Measurements from ENCODE around the gene GMDS. TPM values are rescaled to one million over a fixed set of nuclear protein-coding genes. Genes with fewer than 3 reads are reported as not detected.

Gene GMDS
- total RNA-seq, 4 donors from 2014 or later: 9.5 to 32.8 (median 22.4) TPM

DNA sequence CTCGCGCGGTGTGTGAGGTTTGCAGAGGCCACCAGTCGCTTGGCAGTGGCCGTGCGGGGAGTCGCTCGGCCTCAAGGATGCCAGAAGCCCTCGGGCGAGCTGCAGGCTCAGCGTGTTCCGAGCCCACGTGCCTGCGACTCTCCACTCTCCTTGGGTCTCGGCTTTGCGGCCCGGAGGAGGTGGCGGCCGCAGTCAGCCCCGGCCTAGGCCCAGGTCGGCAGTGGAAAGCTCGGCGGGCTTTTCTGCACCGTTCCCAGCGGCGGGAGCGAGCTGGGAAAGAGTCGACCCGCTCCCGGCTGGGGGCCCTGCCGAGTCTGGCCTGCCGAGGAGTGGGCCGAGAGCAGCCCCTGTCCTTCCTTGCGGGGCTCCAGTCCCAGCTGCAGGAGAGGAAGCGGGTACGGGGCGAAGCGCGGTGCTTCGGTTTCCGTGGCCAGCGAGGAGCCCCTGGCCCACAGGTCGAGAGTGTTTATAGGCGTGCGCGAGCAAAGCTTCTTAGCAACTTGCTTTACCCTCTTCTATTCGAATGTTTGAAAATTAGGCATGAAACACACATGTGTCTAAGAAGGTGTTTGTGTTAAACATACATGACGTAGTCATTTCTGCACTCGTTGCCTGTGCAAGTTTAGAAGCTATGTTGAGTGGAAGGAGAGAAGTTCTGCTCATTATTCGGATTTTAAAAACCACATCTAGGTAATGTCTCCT lies 630.1 kb downstream of the GMDS start:
- intact Hi-C loops (cut with DNase I): no loop called here
- DNase-seq: no peak
- Histone ChIP-seq H3K36me3 (no peaks in the 10 kb centered on the region), H3K27me3 (peaks cover 35% of the 10 kb centered on the region), H3K9me3 (no peaks in the 10 kb centered on the region), H3K4me3 (replicated peaks in 1 of 3) (peak overlapping the region in 1 of 3 donors; percentile 56), H3K4me1 (peaks cover 11 to 35% of the 10 kb centered on the region in 2 donors), H3K27ac (peak overlapping the region; percentile 19 to 78 (median 67))
- WGBS, 2 donors: 72 to 81% methylated on average over 18 to 34 of the region's 50 CpGs
- TF ChIP-seq, protein P1, sequence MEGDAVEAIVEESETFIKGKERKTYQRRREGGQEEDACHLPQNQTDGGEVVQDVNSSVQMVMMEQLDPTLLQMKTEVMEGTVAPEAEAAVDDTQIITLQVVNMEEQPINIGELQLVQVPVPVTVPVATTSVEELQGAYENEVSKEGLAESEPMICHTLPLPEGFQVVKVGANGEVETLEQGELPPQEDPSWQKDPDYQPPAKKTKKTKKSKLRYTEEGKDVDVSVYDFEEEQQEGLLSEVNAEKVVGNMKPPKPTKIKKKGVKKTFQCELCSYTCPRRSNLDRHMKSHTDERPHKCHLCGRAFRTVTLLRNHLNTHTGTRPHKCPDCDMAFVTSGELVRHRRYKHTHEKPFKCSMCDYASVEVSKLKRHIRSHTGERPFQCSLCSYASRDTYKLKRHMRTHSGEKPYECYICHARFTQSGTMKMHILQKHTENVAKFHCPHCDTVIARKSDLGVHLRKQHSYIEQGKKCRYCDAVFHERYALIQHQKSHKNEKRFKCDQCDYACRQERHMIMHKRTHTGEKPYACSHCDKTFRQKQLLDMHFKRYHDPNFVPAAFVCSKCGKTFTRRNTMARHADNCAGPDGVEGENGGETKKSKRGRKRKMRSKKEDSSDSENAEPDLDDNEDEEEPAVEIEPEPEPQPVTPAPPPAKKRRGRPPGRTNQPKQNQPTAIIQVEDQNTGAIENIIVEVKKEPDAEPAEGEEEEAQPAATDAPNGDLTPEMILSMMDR (IDR thresholded peaks at IDR 0.05): no peak
- no peak for TF ChIP-seq POLR2A (IDR thresholded peaks at IDR 0.05)

DNA sequence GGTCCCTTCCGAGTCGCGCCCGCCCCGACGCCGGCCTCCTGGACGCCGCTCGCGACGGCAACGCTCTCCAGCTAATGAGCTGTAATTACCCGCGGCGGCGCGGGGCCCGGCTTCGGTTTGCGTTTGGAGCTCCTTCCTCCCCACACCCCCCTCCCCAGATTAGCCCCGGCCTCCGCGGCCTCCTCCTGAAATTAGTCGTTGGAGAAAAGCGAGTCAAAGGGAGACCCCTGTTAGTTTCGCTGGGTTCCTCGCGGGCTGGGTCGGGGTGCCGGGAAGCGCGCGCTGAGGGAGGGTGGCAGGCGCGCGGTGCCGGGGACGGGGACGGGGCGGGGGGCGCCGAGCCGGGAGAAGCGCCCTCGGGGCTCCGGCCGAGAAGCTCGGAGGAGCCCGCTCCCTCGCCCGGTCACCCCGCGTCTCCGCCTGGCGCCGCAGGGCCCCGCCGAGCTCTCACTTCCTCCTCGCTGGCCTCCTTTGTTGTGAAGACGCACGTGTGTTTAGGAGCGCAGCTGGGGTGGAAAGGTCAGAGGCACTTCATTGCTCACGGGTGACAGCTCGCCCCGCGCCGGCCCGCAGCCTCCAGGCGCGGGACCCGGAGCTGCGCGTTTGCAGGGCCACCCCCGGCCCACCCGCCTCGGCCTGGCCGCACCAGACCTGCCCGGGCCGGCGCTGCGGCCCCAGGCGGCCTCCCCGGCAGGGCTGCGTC lies 630.8 kb downstream of the GMDS start:
- peak overlapping the region; percentile 21 to 78 (median 67) for H3K27ac ChIP-seq
- peak overlapping the region in 1 of 3 donors; percentile 56 for H3K4me3 ChIP-seq (replicated peaks in 1 of 3)
- TF ChIP-seq, protein P1 (IDR thresholded peaks at IDR 0.05): no peak
- TF ChIP-seq POLR2A (IDR thresholded peaks at IDR 0.05): no peak
- peaks cover 29% of the 10 kb centered on the region for H3K27me3 ChIP-seq
- no peak for DNase-seq
- H3K36me3 ChIP-seq: no peaks in the 10 kb centered on the region
- 0 to 8% methylated on average over 3 to 15 of the region's 85 CpGs for WGBS, 2 donors
- H3K4me1 ChIP-seq: peaks cover 8 to 28% of the 10 kb centered on the region in 2 donors
- H3K9me3 ChIP-seq: no peaks in the 10 kb centered on the region
- intact Hi-C loops (cut with DNase I): no loop called here

DNA sequence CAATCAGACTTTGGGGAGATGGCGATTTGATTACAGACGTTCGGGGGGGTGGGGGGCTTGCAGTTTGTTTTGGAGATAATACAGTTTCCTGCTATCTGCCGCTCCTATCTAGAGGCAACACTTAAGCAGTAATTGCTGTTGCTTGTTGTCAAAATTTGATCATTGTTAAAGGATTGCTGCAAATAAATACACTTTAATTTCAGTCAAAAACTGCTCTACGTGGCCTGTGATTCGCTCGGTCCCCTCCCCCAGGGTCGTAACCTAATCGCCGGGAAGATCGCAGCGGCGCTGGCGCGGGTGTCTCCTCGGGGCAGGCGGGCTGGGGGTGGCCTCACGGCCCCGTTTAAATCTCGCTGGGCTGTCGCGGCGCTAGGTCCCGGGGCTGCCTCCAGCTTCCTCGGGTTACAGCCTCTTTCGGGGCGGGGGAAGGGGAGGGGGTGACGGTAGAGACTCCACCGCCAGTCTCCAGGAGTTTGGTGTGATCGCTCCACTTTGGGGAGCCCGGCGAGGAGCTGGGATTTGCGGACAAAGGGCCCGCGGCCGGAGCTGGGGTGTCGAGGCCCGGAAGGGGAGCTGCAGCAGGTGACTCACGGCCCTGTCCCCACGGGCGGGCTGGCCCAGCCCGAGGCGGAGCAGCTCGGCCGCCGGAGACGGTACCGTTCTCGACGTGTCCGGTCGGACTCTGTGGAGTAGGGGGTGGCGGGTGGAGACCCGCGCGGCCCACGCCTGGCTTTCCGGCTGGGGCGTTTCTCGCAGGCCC lies 631.5 kb downstream of the GMDS start:
- Histone ChIP-seq H3K4me3 (replicated peaks in 1 of 3) (peak overlapping the region in 2 of 3 donors; percentile 11 to 56), H3K4me1 (peaks cover 10 to 24% of the 10 kb centered on the region in 2 donors), H3K27me3 (peaks cover 24% of the 10 kb centered on the region), H3K27ac (peak overlapping the region; percentile 21 to 78 (median 67)), H3K9me3 (no peaks in the 10 kb centered on the region), H3K36me3 (no peaks in the 10 kb centered on the region)
- TF ChIP-seq, protein P1 (IDR thresholded peaks at IDR 0.05): no peak
- TF ChIP-seq POLR2A (IDR thresholded peaks at IDR 0.05): no peak
- WGBS, 2 donors: 15 to 20% methylated on average over 11 to 30 of the region's 60 CpGs
- intact Hi-C loops (cut with DNase I): no loop called here
- DNase-seq: no peak

DNA sequence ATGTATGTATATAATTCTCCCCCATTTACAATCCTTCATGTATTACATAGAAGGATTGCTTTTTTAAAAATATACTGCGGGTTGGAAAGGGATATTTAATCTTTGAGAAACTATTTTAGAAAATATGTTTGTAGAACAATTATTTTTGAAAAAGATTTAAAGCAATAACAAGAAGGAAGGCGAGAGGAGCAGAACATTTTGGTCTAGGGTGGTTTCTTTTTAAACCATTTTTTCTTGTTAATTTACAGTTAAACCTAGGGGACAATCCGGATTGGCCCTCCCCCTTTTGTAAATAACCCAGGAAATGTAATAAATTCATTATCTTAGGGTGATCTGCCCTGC lies 632.1 kb downstream of the GMDS start:
- no peaks in the 10 kb centered on the region for H3K36me3 ChIP-seq
- peak overlapping the region in 2 of 3 donors; percentile 11 to 56 for H3K4me3 ChIP-seq (replicated peaks in 1 of 3)
- TF ChIP-seq, protein P1 (IDR thresholded peaks at IDR 0.05): no peak
- H3K27ac ChIP-seq: peak overlapping the region; percentile 11 to 78 (median 67)
- H3K4me1 ChIP-seq: peaks cover 10 to 26% of the 10 kb centered on the region in 2 donors
- DNase-seq: no peak
- H3K9me3 ChIP-seq: no peaks in the 10 kb centered on the region
- 29 to 40% methylated on average over 3 of the region's 3 CpGs for WGBS, 2 donors
- intact Hi-C loops (cut with DNase I): no loop called here
- H3K27me3 ChIP-seq: peaks cover 28% of the 10 kb centered on the region
